Astrocyte of the cerebellum (primary cell): ENCODE data around the gene ASCC3.

Experiments
- DNase-seq: peaks from one replicate; pipeline ENCODE4 v3.0.0-alpha.2; 2011; ENCODE audit warnings: low read depth
- H3K4me3 ChIP-seq: 2 replicates; pipeline ENCODE4 v1.5.1; 2011; ENCODE audit warnings: mild to moderate bottlenecking, low read depth, low read length, moderate library complexity
- in situ Hi-C: cut with HindIII; loops from 2 replicates; pipeline ENCODE4 v1.10.0; 2017; ENCODE audit warnings: low sequenced_read_pairs
- TF ChIP-seq, protein P1 (sequence below): IDR thresholded peaks from 2 replicates; pipeline ENCODE4 v1.5.1; 2012; ENCODE audit warnings: low read length, low read depth, moderate library complexity, mild to moderate bottlenecking; ENCODE audit errors: missing control alignments

Gene ASCC3

DNA sequence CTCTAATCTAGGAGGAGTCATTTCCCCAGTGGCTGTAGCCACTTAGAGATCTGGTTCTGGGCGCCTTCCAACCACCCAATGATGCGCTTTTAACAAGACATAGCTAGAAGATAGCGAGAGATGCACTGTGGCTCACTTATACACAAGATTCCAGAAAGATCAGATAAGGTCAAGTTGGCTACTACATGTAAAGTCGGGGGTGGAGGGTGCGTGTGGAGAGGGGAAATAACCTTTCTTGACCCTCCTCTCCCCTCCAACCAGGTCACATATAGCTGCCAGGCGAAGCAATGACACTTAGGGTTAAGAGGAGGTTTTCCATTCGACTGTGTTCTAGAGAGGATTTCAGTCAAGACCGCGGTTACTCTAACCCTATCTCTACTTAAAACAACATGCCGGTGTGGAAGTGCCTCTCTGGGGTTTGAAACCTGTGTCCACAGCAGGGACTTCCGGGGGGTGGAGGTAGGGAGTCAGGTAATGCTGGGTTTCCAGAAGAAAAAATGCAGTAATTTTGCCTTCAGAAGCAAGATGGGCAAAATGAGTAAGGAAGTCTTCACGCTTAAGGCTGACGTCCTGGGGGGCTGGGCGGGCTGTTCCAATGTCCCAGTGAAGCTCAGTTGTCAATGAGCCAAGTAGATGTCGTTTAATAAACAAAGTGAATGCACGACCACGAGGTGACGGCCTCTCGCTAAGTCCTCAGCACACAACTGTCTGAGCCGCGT, 414.6 kb downstream of the ASCC3 start:
- no peak for DNase-seq
- in situ Hi-C loops, result no loop called here
- TF ChIP-seq, protein P1, sequence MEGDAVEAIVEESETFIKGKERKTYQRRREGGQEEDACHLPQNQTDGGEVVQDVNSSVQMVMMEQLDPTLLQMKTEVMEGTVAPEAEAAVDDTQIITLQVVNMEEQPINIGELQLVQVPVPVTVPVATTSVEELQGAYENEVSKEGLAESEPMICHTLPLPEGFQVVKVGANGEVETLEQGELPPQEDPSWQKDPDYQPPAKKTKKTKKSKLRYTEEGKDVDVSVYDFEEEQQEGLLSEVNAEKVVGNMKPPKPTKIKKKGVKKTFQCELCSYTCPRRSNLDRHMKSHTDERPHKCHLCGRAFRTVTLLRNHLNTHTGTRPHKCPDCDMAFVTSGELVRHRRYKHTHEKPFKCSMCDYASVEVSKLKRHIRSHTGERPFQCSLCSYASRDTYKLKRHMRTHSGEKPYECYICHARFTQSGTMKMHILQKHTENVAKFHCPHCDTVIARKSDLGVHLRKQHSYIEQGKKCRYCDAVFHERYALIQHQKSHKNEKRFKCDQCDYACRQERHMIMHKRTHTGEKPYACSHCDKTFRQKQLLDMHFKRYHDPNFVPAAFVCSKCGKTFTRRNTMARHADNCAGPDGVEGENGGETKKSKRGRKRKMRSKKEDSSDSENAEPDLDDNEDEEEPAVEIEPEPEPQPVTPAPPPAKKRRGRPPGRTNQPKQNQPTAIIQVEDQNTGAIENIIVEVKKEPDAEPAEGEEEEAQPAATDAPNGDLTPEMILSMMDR, result no peak
- no peak overlapping the region for H3K4me3 ChIP-seq

DNA sequence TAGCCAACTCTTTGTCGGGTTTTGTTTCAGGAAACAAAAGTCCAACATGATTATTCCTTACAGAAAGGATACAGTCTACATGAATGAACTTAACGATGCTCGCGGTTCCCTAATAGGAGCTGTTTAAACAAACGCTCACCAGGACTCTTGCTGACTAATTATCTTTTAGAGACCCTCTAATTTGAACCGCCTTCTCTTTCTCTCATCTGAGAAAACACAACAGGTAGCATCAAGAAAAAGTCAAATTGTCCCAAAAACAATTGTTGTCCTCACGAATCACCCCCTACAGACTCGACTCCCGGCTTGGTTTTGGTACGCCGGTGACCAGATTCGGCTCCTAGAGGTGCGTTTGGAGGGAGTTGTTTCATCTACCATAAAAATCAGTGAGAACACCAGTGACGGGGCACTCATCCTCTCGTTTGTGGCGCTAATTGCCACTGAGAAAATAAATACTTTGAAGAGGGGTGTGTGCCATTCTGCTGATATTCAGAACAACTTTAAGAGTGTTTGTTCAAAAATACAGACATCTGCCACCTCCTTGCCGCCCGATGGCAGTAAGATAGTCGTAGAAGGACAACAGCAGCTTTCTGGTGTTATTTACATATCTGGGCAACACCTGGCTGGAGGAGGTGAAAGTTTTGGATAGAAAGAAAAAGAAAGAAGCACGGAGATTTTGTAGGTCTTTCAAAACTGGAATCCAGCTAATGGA, 415.3 kb downstream of the ASCC3 start:
- DNase-seq, result no peak
- TF ChIP-seq, protein P1, result no peak
- no peak overlapping the region for H3K4me3 ChIP-seq
- in situ Hi-C loops, result no loop called here

DNA sequence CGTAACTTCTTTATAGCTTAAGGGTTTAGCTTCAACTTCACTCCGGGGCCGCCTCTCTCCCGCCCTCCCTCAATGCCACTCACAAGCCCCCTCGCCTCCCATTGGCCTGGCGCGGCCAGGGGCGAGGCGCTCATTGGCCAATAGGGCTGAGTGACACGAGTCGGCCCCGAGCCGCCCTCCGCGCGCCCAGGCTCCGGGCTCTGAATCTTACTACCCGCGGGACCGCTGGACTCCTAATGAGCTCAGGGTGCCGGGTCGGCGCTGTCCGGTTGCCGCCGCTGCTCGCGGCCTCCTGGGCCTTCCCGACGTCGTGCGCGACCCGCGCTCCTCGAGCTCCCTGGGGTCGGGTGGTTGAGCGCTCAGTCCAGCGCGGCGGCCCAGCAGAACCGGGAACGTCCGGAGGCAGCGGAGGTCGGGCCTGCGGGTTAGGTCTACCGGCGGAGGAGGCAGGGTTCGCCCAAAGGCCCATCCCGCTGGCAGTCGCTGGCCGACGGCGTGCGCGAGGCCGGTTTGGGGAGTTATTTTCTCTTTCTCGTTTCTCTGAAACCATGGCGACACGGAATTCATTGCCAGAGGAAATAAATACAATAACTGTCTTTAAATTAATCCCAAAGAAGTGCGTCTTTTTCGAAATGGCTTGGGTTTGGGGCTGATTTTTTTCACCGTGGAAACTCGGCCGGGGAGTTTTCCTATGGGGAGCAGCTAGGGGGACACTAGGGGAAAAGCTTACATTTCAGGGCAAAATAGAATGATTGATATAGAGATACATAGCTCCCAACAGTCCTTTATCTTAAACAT, 416.0 kb downstream of the ASCC3 start, which contains the start of gene SIM1:
SIM1 (minus strand) TSS at position 19 of the 798 bp plus-strand sequence. CDS start 1,453 bp downstream, outside the sequence.
- TF ChIP-seq, protein P1, result no peak
- peak within 1 kb of the TSS; percentile 27 for H3K4me3 ChIP-seq
- in situ Hi-C loops, result no loop called here
- peak; percentile 23 for DNase-seq

DNA sequence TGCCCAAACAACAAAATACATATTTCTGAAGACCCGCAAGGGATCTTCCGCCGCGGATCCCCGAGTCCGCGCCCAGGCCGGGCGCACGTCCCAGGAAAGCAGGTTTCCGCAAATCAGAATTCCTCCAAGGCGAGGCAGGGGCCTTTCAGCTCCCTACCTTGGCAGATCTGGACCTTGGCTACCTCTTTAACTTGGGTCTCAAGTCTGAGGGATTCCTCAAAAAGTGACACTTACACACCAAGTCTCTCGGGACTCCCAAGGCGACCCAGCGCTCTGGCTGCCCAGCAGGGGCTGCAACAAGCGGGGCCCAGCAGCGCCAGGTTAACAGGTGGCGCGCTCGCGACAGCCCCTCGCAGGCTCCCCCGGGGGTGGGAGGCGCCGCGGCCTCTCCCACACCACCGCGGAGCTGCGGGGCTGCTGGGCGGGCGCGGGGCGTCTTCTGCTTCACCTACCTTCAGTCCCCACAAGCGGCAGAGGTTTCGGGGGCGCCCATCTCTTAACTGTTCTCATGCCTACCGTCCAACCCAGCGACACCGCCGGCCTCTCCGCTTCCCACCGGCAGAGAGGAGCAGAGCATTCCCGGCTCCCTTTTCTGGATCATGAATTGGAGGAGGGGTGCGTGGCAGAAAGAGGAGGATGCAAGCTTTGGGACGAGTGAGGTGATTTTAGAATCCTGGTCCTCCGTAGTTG, 416.8 kb downstream of the ASCC3 start:
- TF ChIP-seq, protein P1, result no peak
- no peak overlapping the region for H3K4me3 ChIP-seq
- DNase-seq, result no peak
- in situ Hi-C loops, result no loop called here

DNA sequence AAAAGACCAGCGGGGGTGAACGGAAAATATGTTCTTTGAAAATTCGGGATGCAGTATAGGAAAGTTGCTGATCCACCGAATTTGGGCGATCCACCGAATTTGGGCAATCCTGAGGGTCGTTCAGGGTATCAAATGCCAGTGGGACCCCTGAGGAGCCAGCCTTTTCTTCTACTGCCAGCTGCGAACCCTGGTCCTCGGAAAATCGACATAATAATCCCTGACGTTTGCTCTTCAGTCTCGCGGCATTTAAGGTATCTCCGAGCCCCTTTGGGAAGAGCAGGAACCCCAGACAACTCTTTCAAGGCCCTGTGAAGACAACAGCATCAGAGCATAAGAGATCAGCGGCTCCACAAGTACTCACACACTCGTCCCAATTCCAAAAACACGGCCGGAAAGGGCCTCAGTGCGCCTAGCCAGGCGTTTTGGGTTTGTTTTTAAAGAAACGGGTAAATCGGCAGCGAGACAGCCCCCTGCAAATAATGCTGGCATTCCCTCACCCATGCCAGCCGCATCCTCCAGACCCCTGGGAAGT, 417.4 kb downstream of the ASCC3 start:
- no peak overlapping the region for H3K4me3 ChIP-seq
- DNase-seq, result no peak
- TF ChIP-seq, protein P1, result no peak
- in situ Hi-C loops, result no loop called here
